ENCODE results near the gene CXorf38.

CXorf38 gene

GRCh38 chrX:40623139-40623536, 24.2 kb downstream of the CXorf38 start, which contains the start of gene MPC1L:
TSS of gene MPC1L (plus strand) at chrX:40623428. CDS start at chrX:40623566, 138 bp downstream.
- Histone ChIP-seq H3K27me3 (no peaks in the 10 kb centered on the region), H3K4me3 (ENCODE audit: low read depth, low read length) (no peak within 1 kb of the TSS), H3K4me1 (no peaks in the 10 kb centered on the region), H3K36me3 (no peaks in the 10 kb centered on the region), H3K9me3 (no peaks in the 10 kb centered on the region)
- no peak for DNase-seq
- TF ChIP-seq CTCF (IDR thresholded peaks at IDR 0.05; ENCODE audit: low read depth, low read length): no peak

- no peak for TF ChIP-seq CTCF (IDR thresholded peaks at IDR 0.05; ENCODE audit: low read depth, low read length)
- Histone ChIP-seq H3K9me3 (no peaks in the 10 kb centered on the region), H3K36me3 (no peaks in the 10 kb centered on the region), H3K4me1 (no peaks in the 10 kb centered on the region), H3K27me3 (no peaks in the 10 kb centered on the region), H3K4me3 (ENCODE audit: low read depth, low read length) (no peak overlapping the region)
- DNase-seq: no peak
Observed at GRCh38 chrX:40622479-40623138, 24.8 kb downstream of the CXorf38 start.

GRCh38 chrX:40617566-40617965, 29.8 kb downstream of the CXorf38 start:
- H3K36me3 ChIP-seq: no peaks in the 10 kb centered on the region
- no peaks in the 10 kb centered on the region for H3K27me3 ChIP-seq
- DNase-seq: no peak
- H3K9me3 ChIP-seq: no peaks in the 10 kb centered on the region
- no peak for TF ChIP-seq CTCF (IDR thresholded peaks at IDR 0.05; ENCODE audit: low read depth, low read length)
- H3K4me1 ChIP-seq: no peaks in the 10 kb centered on the region
- H3K4me3 ChIP-seq (ENCODE audit: low read depth, low read length): no peak overlapping the region

GRCh38 chrX:40615976-40616375, 31.4 kb downstream of the CXorf38 start:
- Histone ChIP-seq H3K4me1 (no peaks in the 10 kb centered on the region), H3K36me3 (no peaks in the 10 kb centered on the region), H3K4me3 (ENCODE audit: low read depth, low read length) (no peak overlapping the region), H3K27me3 (no peaks in the 10 kb centered on the region), H3K9me3 (no peaks in the 10 kb centered on the region)
- no peak for TF ChIP-seq CTCF (IDR thresholded peaks at IDR 0.05; ENCODE audit: low read depth, low read length)
- DNase-seq: no peak

GRCh38 chrX:40612511-40612910, 34.9 kb downstream of the CXorf38 start:
- no peak for DNase-seq
- H3K36me3 ChIP-seq: no peaks in the 10 kb centered on the region
- H3K27me3 ChIP-seq: no peaks in the 10 kb centered on the region
- no peak for TF ChIP-seq CTCF (IDR thresholded peaks at IDR 0.05; ENCODE audit: low read depth, low read length)
- no peaks in the 10 kb centered on the region for H3K4me1 ChIP-seq
- H3K4me3 ChIP-seq (ENCODE audit: low read depth, low read length): no peak overlapping the region
- H3K9me3 ChIP-seq: no peaks in the 10 kb centered on the region

- no peak for TF ChIP-seq CTCF (IDR thresholded peaks at IDR 0.05; ENCODE audit: low read depth, low read length)
- H3K9me3 ChIP-seq: no peaks in the 10 kb centered on the region
- no peaks in the 10 kb centered on the region for H3K36me3 ChIP-seq
- no peaks in the 10 kb centered on the region for H3K27me3 ChIP-seq
- H3K4me1 ChIP-seq: no peaks in the 10 kb centered on the region
- no peak for DNase-seq
- H3K4me3 ChIP-seq (ENCODE audit: low read depth, low read length): no peak overlapping the region
Observed at GRCh38 chrX:40607381-40607780, 40.0 kb downstream of the CXorf38 start.

Data from BE2C (cell line).